Esophagus muscularis mucosa (tissue), 4 donors: ENCODE results near the gene PLCG2. TPM values are rescaled to one million over a fixed set of nuclear protein-coding genes. Genes with fewer than 3 reads are reported as not detected.

Experiments
- DNase-seq: peaks from one replicate; pipeline ENCODE4 v3.0.0-alpha.2; 2017; ENCODE audit errors: extremely low spot score
- H3K27ac ChIP-seq, 4 donors: fragments of 200-600 bp; sonication (generic); replicated peaks in 1 of 4; 1 replicate in 3 of 4; 2 replicates in 1 of 4; pipeline ENCODE4 v1.5.1; 2016 to 2019; ENCODE audit warnings: mild to moderate bottlenecking in 1 of 4
- H3K27me3 ChIP-seq, 4 donors: fragments of 200-600 bp; sonication (generic); one replicate each; pipeline versions ENCODE4 v1.5.1 to v1.6.0; 2016 to 2019
- H3K36me3 ChIP-seq, 4 donors: fragments of 200-600 bp; sonication (generic); one replicate each; pipeline ENCODE4 v1.5.1; 2016 to 2019
- H3K4me1 ChIP-seq, 4 donors: fragments of 200-600 bp; sonication (generic); one replicate each; pipeline ENCODE4 v1.5.1; 2016 to 2019
- H3K4me3 ChIP-seq, 4 donors: fragments of 200-600 bp; sonication (generic); 1 replicate in 2 of 4; 2 replicates in 2 of 4; pipeline ENCODE4 v1.5.1; 2016 to 2019; ENCODE audit warnings: mild to moderate bottlenecking in 4 of 4, moderate library complexity in 1 of 4
- H3K9me3 ChIP-seq, 4 donors: fragments of 200-600 bp; sonication (generic); 1 replicate in 3 of 4; 2 replicates in 1 of 4; pipeline ENCODE4 v1.5.1; 2016 to 2019
- EP300 ChIP-seq: sonication (generic); formaldehyde crosslinking; IDR thresholded peaks from one replicate; pipeline ENCODE4 v1.6.1; 2017; ENCODE audit warnings: antibody characterized with exemption
- POLR2A ChIP-seq: fragments of 450-650 bp; IDR thresholded peaks from one replicate; pipeline ENCODE4 v1.6.1; 2017; ENCODE audit warnings: antibody characterized with exemption, moderate library complexity, mild to moderate bottlenecking, low read depth
- POLR2AphosphoS5 ChIP-seq, 2 donors: sonication (generic); formaldehyde crosslinking; IDR thresholded peaks; one replicate each; pipeline ENCODE4 v1.6.1; 2017; ENCODE audit warnings: antibody characterized with exemption in 2 of 2
- WGBS: methylation state at CpG from one replicate; pipeline ENCODE4 v1.1.5; 2018; 5-methylcytosine and 5-hydroxymethylcytosine counted together
- intact Hi-C: fragments of 100-400 bp; cut with DNase I; formaldehyde crosslinking; loops from one replicate; pipeline ENCODE4 v1.15.1; 2023
- total RNA-seq, 4 donors: library from RNA; depleted of rRNA; stranded (reverse); fragments of >200 nt; gene quantifications; one replicate each; pipeline versions ENCODE4 v1.1.0 to v1.2.1, GENCODE V29; 2016
- TF ChIP-seq, protein P1 (sequence below), 3 experiments: fragments of 200-600 bp in 2 of 3; fragments of 450-650 bp in 1 of 3; sonication (generic) in 2 of 3; IDR thresholded peaks; one replicate each; pipeline ENCODE4 v1.5.1; 2017 to 2019; ENCODE audit warnings: antibody characterized with exemption in 3 of 3, mild to moderate bottlenecking in 2 of 3, moderate library complexity in 1 of 3

PLCG2 gene
- total RNA-seq, 4 donors from 2014 or later, result 7.1 to 11.3 (median 9.9) TPM

DNA sequence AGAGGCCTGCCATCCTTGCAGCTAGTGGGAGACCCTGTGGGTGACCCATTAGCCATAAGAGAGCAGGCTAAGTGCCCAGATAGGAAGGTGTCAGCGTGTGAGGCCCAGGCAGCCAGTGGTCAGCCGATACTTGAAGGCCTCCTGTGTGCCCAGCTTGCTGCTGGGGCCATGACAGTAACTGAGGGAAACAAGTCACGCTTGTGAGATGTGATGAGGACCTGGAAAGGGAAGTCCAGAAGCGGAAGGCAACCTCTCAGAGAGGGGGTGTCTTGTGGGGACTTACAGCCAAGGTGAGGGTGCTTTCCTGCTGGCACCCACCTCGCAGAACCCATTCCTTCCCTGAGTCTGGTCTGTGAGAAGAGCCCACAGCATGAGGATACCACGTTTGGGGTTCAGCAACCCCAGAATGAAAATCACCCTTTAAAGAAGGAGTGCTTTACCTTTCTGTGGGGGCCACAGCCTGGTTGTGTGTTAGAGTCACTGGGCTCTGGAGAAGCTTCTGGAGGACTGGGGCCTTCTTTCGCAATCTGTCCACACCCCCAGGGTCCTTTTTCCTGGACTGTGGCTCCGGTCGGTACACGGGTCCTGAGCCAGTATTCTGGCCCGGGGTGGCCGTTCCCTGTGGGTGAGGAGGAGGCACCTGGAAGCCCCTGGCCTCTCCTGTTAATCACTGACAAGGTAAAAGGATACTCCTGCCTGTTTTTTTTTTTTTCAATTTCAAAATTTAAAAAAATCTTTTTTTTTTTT is 53.9 kb downstream of the PLCG2 start:
- WGBS, result 88% methylated on average over 10 of the region's 12 CpGs
- Histone ChIP-seq H3K27me3 (peaks cover 0 to 27% (median 0%) of the 10 kb centered on the region in 4 donors), H3K4me1 (no peaks in the 10 kb centered on the region), H3K27ac (no peak overlapping the region), H3K36me3 (no peaks in the 10 kb centered on the region), H3K4me3 (no peak overlapping the region), H3K9me3 (no peaks in the 10 kb centered on the region)
- TF ChIP-seq POLR2A (no peak), POLR2AphosphoS5 (IDR thresholded peaks at IDR 0.05) (no peak)
- TF ChIP-seq, protein P1, sequence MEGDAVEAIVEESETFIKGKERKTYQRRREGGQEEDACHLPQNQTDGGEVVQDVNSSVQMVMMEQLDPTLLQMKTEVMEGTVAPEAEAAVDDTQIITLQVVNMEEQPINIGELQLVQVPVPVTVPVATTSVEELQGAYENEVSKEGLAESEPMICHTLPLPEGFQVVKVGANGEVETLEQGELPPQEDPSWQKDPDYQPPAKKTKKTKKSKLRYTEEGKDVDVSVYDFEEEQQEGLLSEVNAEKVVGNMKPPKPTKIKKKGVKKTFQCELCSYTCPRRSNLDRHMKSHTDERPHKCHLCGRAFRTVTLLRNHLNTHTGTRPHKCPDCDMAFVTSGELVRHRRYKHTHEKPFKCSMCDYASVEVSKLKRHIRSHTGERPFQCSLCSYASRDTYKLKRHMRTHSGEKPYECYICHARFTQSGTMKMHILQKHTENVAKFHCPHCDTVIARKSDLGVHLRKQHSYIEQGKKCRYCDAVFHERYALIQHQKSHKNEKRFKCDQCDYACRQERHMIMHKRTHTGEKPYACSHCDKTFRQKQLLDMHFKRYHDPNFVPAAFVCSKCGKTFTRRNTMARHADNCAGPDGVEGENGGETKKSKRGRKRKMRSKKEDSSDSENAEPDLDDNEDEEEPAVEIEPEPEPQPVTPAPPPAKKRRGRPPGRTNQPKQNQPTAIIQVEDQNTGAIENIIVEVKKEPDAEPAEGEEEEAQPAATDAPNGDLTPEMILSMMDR (IDR thresholded peaks at IDR 0.05), result no peak
- intact Hi-C loops, result no loop called here
- DNase-seq, result no peak

DNA sequence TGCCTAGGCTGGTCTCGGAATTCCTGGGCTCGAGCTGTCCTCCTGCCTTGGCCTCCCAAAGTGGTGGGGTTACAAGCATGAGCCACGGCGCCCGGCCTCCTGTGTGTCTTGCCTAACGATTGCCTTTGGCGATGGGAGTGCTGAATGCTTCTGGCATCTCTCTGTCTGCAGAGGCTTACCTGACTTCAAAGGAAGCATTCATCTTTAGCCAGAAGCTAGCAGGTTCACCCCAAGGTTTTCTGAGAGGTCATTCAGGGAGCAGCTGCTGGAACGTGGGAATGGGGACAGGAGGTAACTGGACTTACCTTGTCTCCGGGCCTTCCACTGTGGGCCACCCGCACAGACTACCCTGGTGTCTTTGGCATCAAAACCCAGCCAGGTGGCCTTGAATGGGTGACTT is 54.7 kb downstream of the PLCG2 start:
- Histone ChIP-seq H3K36me3 (no peaks in the 10 kb centered on the region), H3K4me1 (no peaks in the 10 kb centered on the region), H3K27ac (no peak overlapping the region), H3K9me3 (no peaks in the 10 kb centered on the region), H3K27me3 (peaks cover 0 to 27% (median 0%) of the 10 kb centered on the region in 4 donors), H3K4me3 (no peak overlapping the region)
- WGBS, result 81% methylated on average over 10 of the region's 10 CpGs
- DNase-seq, result no peak
- intact Hi-C loops, result no loop called here
- TF ChIP-seq, protein P1 (IDR thresholded peaks at IDR 0.05), result no peak
- TF ChIP-seq POLR2A (no peak), POLR2AphosphoS5 (IDR thresholded peaks at IDR 0.05) (no peak), EP300 (no peak)

DNA sequence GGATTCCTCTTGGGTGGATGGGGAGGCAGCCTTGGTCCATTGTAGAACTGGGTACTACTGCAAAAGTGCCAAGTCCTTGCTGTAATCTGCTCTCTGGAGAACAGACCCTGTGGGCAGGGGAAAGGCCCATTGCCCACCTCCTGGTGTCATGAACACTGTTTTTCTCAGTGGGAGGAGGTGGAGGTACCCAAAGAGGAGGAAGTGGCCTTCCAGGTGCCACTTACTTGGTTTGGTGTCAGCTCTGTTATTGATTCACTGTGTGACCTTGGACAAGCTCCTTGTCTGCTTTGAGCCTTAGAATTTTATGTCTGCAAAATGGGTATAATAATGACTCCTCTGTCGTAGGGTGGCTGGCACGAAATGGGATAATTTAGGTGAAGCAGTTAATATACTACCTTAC is 55.8 kb downstream of the PLCG2 start:
- intact Hi-C loops, result no loop called here
- H3K27ac ChIP-seq, result no peak overlapping the region
- no peaks in the 10 kb centered on the region for H3K9me3 ChIP-seq
- H3K27me3 ChIP-seq, result peaks cover 0 to 27% (median 0%) of the 10 kb centered on the region in 4 donors
- no peaks in the 10 kb centered on the region for H3K4me1 ChIP-seq
- TF ChIP-seq POLR2A (no peak), EP300 (no peak), POLR2AphosphoS5 (IDR thresholded peaks at IDR 0.05) (no peak)
- TF ChIP-seq, protein P1 (IDR thresholded peaks at IDR 0.05), result no peak
- no peak overlapping the region for H3K4me3 ChIP-seq
- 83% methylated on average over 2 of the region's 2 CpGs for WGBS
- no peaks in the 10 kb centered on the region for H3K36me3 ChIP-seq
- no peak for DNase-seq

GRCh38 chr16:81836279-81837054 is 57.4 kb downstream of the PLCG2 start:
- no peaks in the 10 kb centered on the region for H3K4me1 ChIP-seq
- H3K27me3 ChIP-seq, result peaks cover 0 to 35% (median 0%) of the 10 kb centered on the region in 4 donors
- TF ChIP-seq, protein P1 (IDR thresholded peaks at IDR 0.05), result no peak
- TF ChIP-seq EP300 (no peak), POLR2A (no peak), POLR2AphosphoS5 (IDR thresholded peaks at IDR 0.05) (no peak)
- no peak for DNase-seq
- 83% methylated on average over 12 of the region's 12 CpGs for WGBS
- no peak overlapping the region for H3K4me3 ChIP-seq
- no peaks in the 10 kb centered on the region for H3K36me3 ChIP-seq
- H3K9me3 ChIP-seq, result no peaks in the 10 kb centered on the region
- intact Hi-C loops, result no loop called here
- no peak overlapping the region for H3K27ac ChIP-seq
